Hematopoietic multipotent progenitor cell treated with erythropoietin and hydrocortisone succinate and interleukin-3 and kit ligand, for 4 days (in vitro differentiated cells): ENCODE results near the gene DDX10.
"Not testable (repeated sequence)": the region's sequence is repeated elsewhere in the genome, so short reads cannot be mapped to it uniquely, and the experiment has no call there.

Experiments used
- DNase-seq: peaks from one replicate; pipeline ENCODE4 v3.0.0-alpha.2; 2015

DDX10 gene

GRCh38 chr11:108724974-108725689, 60.3 kb downstream of the DDX10 start:
- no peak for DNase-seq

DNA sequence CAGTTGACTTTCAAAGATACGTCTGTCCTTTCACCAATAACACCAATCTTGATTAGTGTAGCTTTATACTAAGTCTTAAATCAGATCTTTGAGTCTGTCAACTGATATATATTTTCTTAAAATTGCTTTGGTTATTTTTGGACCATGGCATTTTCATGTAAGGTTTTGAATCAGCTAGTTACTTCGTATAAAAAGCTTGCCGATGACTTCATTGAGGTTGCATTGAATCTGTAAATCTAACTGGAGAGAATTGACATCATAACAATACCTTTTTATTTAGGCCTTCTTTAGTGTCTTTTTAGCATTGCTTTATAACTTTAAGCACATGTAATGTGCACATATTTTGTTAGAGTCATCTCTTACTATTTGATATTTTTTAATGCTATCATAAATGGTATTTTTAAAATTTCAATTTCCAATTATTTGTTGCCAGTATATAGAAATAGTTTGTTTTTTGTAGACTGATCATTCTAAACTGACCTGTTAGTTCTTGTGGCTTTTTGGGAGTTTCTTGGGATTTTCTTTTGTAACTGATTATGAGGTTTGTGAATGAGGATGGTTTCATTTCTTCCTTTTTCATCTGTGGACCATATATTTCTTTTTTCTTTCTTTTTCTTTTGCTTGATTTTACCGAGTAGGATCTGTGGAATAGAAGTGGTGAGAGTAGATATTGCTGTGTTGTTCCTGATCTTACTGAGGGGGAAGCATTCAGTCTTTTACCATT, 61.4 kb downstream of the DDX10 start:
- DNase-seq = no peak

DNA sequence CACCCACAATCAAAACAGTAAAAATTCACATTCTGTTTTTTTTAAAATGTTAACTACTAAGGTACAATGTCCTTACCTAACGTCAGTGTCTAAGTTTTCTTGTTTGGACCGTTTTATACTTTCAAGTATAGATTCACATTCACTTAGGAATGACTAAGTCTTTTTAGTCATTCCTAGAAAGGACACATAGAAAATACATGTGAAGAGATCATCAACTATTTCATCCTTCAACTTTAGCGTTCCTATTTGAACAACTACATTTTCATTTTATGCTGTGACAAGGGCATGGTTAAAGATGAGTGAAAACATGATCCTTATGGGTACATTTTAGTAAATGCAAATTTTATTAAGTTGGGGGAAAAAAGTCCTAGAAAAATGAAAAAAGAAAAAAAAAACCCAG, 62.8 kb downstream of the DDX10 start:
- DNase-seq = no peak

DNA sequence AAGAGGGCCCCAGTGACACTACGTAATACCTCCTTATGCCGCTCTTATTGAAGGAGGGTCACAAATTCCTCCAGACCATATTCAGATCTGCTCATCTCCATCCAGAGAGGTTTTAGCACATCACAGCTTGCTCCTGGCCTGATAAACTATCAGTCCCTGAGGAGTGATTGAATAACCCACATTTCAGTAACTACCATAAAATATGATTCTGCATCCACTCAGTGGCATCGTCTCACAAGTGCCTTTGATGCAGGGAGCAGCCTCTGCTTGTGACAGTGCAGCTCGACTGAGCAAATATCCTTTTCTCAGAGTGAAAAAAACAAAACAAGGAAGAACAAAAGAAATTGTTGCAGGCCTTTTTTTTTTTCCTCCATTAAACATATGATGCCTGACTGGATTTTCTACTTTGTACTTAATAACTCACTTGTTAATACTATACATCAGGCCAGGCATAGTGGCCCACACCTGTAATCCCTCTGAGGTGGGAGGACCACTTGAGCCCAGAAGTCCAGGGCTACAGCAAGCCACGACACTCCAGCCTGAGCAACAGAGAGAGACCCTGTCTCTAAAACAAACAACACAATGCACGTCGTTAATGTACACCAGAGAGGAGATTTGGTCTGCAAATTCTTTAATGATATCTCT, 64.5 kb downstream of the DDX10 start:
- DNase-seq = no peak

DNA sequence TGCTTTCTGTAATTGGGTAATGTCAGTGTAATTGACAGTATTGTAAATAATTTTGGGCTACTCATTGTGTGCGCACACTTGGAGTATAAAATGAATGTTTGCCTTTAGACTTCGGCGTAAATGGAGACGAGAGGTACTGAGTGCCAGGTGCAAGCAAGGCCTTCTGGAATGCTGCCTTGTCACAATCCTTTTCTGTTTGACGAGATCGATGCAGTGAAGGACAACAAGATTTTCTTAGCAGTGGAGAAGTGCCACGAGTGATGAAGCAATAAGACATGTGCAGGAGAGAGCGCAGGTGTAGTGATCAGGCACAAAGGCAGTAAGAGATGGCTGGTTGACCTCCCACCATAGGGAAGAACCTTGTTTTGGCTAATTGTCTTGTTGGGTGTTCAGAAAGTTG, 67.5 kb downstream of the DDX10 start:
- no peak for DNase-seq

DNA sequence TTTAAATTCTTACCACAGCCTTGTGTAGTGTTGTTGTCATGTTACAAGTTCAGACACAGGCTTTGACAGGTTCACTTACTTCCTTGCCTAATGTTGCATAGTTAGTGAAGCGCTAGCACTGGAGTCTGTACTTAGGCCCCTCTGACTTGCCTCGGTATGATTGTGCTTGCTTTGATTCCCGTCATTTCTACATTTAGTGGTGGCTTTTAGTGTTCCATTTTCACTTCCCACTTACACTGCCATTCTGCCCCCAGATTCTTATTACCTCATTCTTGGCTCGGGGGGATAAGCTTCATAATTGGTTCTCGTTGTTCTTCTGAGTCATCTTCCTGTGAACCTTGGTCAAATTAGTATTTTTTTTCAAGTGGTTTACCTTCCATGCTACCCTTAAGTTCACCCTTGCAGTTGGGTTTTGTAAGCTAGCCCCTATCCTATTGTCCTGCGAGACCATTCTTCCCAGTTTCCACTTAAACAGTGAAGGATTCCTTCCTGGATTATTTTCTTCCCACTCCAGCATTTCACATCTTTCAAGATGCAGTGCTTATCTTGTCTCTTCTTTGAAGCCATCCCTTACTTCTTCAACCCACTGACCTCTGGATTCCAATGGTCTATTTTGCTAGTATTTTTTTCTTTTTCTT, 68.7 kb downstream of the DDX10 start:
- peak; percentile 24 for DNase-seq

DNA sequence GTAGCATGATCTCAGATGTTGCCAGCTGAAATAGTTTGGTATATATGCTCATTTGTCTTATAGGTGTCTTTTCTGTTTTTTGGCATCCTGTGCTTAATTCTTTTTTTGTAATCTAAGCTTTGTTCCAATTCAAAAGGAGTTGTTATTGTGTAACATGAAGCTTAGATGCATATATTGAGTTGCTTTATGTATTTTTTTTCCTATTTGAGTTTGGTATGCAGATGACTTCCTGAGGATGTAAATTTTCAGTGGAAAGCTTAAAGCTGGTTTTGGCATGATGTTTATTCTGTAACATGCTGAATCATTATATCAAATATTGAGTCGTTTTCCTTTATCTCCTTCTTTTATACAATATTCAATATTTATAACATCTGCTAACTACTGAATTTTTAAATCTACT, 69.4 kb downstream of the DDX10 start:
- DNase-seq = no peak

DNA sequence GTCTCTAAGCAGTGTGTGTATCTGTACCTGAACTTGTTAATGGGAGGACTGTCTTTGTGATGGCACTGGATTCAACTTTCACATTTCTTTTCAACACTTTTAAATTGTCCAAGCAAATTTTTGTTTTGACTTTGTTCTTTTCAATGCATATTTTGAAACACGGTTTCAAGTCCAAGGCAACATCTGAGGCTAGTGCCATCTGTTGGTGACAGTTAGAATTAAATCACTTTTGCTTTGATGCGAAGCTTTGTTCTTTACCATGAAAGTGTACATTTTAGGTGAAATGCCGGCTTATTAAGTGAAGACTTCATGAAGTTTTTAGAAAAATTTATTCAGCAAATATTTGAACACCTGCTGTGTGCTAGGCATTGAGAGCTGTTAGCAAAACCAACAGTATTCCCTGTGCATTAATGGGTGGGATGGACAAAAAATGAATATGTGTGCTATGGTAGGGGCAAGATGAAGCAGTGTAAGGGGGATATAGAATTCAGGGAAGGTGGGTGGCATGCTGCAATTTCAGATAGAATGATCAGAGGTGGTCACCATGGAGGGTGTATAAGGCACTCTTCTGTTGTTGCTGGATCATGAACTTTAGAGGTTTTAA, 70.2 kb downstream of the DDX10 start:
- DNase-seq = peak; percentile 62

- not testable (repeated sequence) for DNase-seq
Measured at GRCh38 chr11:108740132-108740531, 75.3 kb downstream of the DDX10 start.

GRCh38 chr11:108743851-108744250, 79.0 kb downstream of the DDX10 start:
- DNase-seq = no peak

DNA sequence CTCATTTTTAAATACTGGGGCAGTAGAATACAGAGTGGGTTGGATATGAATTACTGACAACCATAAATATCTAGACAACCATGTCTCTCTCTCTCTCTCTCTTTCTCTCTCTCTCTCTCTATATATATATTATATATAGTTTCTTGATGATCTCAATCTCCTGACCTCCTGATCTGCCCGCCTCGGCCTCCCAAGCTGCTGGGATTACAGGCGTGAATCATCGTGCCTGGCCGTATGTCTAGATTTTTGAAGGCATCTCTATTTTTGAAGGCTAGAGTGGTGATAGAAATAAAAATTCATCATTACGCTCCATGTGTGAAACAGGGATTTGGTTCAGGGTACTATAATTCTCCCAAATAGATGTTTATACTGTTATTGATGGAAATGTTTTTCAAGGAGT, 84.1 kb downstream of the DDX10 start:
- DNase-seq = no peak

DNA sequence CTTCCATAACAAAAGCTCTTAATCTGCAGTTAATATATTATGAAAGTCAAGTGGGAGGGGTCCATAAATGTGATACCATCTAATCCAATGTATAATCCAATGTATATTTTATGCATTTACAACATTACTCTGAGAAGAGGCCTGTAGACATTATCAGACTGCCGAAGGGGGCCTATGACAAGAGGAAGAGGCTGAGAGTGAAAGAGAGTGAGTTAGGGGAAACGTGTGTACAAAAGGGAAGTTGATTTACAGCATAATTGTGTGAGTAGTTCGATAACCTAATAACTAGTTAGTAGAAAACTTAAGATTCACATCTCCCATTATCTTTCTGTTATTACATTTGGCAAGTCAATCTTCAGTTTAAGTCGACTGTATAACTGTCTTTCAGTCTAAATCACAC, 86.6 kb downstream of the DDX10 start:
- DNase-seq = peak; percentile 62

- DNase-seq = no peak
Measured at GRCh38 chr11:108752297-108752751, 87.5 kb downstream of the DDX10 start.

GRCh38 chr11:108754901-108755625, 90.2 kb downstream of the DDX10 start:
- DNase-seq = no peak

- DNase-seq = no peak
Measured at GRCh38 chr11:108757630-108758029, 92.8 kb downstream of the DDX10 start.

- DNase-seq = no peak
Measured at GRCh38 chr11:108758458-108758857, 93.6 kb downstream of the DDX10 start.

DNA sequence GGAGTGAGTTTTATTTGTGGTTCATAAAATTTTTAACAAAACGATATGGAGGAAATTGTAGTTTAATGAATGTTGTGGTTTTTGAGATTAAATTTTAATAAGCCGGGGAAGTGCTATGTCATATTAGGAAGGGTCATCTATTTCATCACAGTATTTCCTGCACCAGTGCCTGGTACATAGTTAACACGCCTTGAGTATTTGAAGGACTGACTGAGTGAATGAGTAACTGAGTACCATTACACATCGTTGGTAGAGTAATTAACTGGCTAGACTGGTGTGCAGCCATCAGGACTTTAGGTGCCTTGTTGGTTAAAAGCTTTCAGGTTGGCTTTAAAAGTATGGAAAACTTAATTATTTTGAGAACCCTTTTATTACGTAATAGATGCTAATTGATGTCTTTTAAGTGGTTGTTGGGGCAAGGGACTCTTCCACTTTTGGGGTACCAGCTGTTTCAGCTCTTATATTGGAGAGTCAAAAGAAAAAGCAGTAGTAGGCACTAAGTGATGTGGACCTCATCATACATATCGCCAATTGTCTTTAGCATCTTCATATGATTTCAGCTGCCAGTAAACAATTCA, 101.8 kb downstream of the DDX10 start:
- DNase-seq = no peak

GRCh38 chr11:108768370-108768769, 103.5 kb downstream of the DDX10 start:
- peak; percentile 63 for DNase-seq

DNA sequence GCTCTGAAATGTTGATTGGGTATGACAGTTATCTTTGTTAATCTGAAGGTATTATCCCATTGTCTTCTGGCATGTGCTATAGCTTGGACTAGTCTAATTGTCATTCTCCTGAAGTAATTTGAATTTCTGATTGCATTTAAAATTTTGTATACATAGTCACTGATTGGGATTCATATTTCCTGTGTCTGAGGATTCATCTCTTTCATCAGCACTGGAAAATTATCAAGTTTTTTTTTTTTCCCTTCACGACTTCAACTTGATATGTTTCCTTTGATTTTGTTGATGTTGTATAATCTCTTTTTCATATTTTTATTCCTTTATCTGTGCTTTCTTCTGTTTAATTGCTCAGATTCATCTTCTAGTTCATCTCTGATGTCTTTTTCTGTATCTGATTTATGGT, 104.1 kb downstream of the DDX10 start:
- no peak for DNase-seq

GRCh38 chr11:108774037-108774730, 109.3 kb downstream of the DDX10 start:
- DNase-seq = no peak

DNA sequence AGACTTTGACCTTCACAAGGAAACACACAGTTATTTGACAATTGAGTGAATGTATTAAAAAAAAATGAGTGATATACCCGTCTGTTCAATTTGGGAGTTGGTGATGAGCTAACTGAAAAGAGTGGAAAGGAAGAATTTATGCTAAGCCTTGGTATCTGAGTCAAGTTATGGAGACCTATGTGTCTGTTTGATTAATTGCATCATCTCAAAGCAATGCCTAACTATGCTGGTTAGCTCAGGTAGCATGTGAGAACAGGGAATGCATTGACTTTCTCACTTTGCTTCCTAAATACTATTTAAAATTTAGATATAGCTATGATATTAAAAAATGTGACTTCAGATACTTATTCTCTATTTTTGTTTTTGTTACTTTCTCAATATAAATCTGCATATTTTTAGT, 110.5 kb downstream of the DDX10 start:
- DNase-seq = no peak
